HEK293 (cell line): Measurements from ENCODE around the gene AKAP6.

ENCODE experiments used
- CTCF ChIA-PET: fragments of 350-600 bp; formaldehyde crosslinking; extraction: SDS; loops from one replicate; lab custom pipeline; 2021; ENCODE audit warnings: antibody characterized with exemption; lab: Yijun Ruan, JAX
- POLR2A ChIA-PET: fragments of 300-600 bp; formaldehyde crosslinking; extraction: SDS; loops from one replicate; lab custom pipeline; 2020; ENCODE audit warnings: antibody characterized with exemption, inconsistent platforms; lab: Yijun Ruan, JAX
- H3K27ac ChIP-seq: fragments of 200-500 bp; sonication (Bioruptor generic); 2 replicates; pipeline ENCODE4 v1.5.1; 2014; ENCODE audit warnings: low read depth, low read length, control low read depth, inconsistent platforms; ENCODE audit errors: extremely low read depth
- H3K36me3 ChIP-seq, 2 experiments: fragments of 200-500 bp in 1 of 2; sonication (Bioruptor generic) in 1 of 2; 1 replicate in 1 of 2; 2 replicates in 1 of 2; pipeline ENCODE4 v1.5.1; 2014 to 2017; ENCODE audit warnings: inconsistent platforms in 2 of 2, low read length in 2 of 2; ENCODE audit not compliant: control insufficient read depth in 2 of 2, insufficient read depth in 1 of 2
- H3K4me1 ChIP-seq: fragments of 200-500 bp; sonication (Bioruptor generic); 2 replicates; pipeline ENCODE4 v1.5.1; 2014; ENCODE audit warnings: mild to moderate bottlenecking, low read length, inconsistent platforms; ENCODE audit not compliant: control insufficient read depth, insufficient read depth
- H3K4me3 ChIP-seq: 2 replicates; pipeline ENCODE4 v1.5.1; 2011; ENCODE audit warnings: low read depth, mild to moderate bottlenecking, control low read depth, low read length, moderate library complexity
- H3K9me3 ChIP-seq: fragments of 200-500 bp; sonication (Bioruptor generic); 2 replicates; pipeline ENCODE4 v1.5.1; 2014; ENCODE audit warnings: low read depth, low read length, inconsistent platforms; ENCODE audit not compliant: control insufficient read depth, insufficient read depth
- ATF2 ChIP-seq: fragments of 450-650 bp; formaldehyde crosslinking; IDR thresholded peaks from 2 replicates; pipeline ENCODE4 v1.5.1; 2016; ENCODE audit warnings: missing biosample characterization, missing genetic modification characterization, low read depth
- GFI1B ChIP-seq: fragments of 450-650 bp; formaldehyde crosslinking; IDR thresholded peaks from 2 replicates; pipeline ENCODE4 v1.5.1; 2016; ENCODE audit warnings: missing biosample characterization, missing genetic modification characterization
- HOXC10 ChIP-seq: sonication (generic); formaldehyde crosslinking; IDR thresholded peaks from 2 replicates; pipeline ENCODE4 v1.8.1; 2023; ENCODE audit warnings: mild to moderate bottlenecking, missing genetic modification reagents
- MYNN ChIP-seq: fragments of 450-650 bp; formaldehyde crosslinking; IDR thresholded peaks from 2 replicates; pipeline ENCODE4 v1.5.1; 2016; ENCODE audit warnings: missing biosample characterization, missing genetic modification characterization, borderline replicate concordance
- MZF1 ChIP-seq: fragments of 450-650 bp; formaldehyde crosslinking; IDR thresholded peaks from 2 replicates; pipeline ENCODE4 v1.5.1; 2017; ENCODE audit warnings: missing biosample characterization, missing genetic modification characterization, borderline replicate concordance
- PRDM1 ChIP-seq: fragments of 450-650 bp; formaldehyde crosslinking; IDR thresholded peaks from 2 replicates; pipeline ENCODE4; 2016; ENCODE audit warnings: missing biosample characterization, missing genetic modification characterization
- SETDB1 ChIP-seq: IDR thresholded peaks from one replicate; pipeline ENCODE4 v1.6.1; 2017; ENCODE audit warnings: mild to moderate bottlenecking, low read length, moderate library complexity, mixed read lengths; ENCODE audit not compliant: insufficient read length
- YY2 ChIP-seq: fragments of 450-650 bp; formaldehyde crosslinking; IDR thresholded peaks from 2 replicates; pipeline ENCODE4 v1.5.1; 2016; ENCODE audit warnings: missing biosample characterization, missing genetic modification characterization
- ZIC2 ChIP-seq: fragments of 450-650 bp; formaldehyde crosslinking; IDR thresholded peaks from 2 replicates; pipeline ENCODE4 v1.5.1; 2016; ENCODE audit warnings: missing biosample characterization, missing genetic modification characterization
- ZNF146 ChIP-seq: fragments of 450-650 bp; formaldehyde crosslinking; IDR thresholded peaks from 2 replicates; pipeline ENCODE4 v1.5.1; 2016; ENCODE audit warnings: missing biosample characterization, missing genetic modification characterization
- ZNF19 ChIP-seq: fragments of 450-650 bp; formaldehyde crosslinking; IDR thresholded peaks from 2 replicates; pipeline ENCODE4; 2016; ENCODE audit warnings: missing biosample characterization, missing genetic modification characterization, low read depth
- ZNF2 ChIP-seq: fragments of 450-650 bp; formaldehyde crosslinking; IDR thresholded peaks from 2 replicates; pipeline ENCODE4 v1.5.1; 2016; ENCODE audit warnings: missing biosample characterization, missing genetic modification characterization
- ZNF23 ChIP-seq: fragments of 450-650 bp; formaldehyde crosslinking; IDR thresholded peaks from 2 replicates; pipeline ENCODE4 v1.5.1; 2016; ENCODE audit warnings: missing biosample characterization, missing genetic modification characterization, borderline replicate concordance
- ZNF354C ChIP-seq: fragments of 450-650 bp; formaldehyde crosslinking; IDR thresholded peaks from 2 replicates; pipeline ENCODE4 v1.5.1; 2016; ENCODE audit warnings: missing biosample characterization, missing genetic modification characterization, low read depth, borderline replicate concordance
- ZNF391 ChIP-seq: fragments of 450-650 bp; formaldehyde crosslinking; IDR thresholded peaks from 2 replicates; pipeline ENCODE4 v1.5.1; 2016; ENCODE audit warnings: low read depth, missing biosample characterization, missing genetic modification characterization, borderline replicate concordance
- ZNF404 ChIP-seq: fragments of 450-650 bp; formaldehyde crosslinking; IDR thresholded peaks from 2 replicates; pipeline ENCODE4 v1.5.1; 2017; ENCODE audit warnings: missing biosample characterization, missing genetic modification characterization
- ZNF529 ChIP-seq: fragments of 450-650 bp; formaldehyde crosslinking; IDR thresholded peaks from 2 replicates; pipeline ENCODE4 v1.5.1; 2017; ENCODE audit warnings: missing genetic modification characterization, missing biosample characterization; ENCODE audit not compliant: insufficient replicate concordance
- ZNF555 ChIP-seq: fragments of 450-650 bp; formaldehyde crosslinking; conservative IDR thresholded peaks from 2 replicates; pipeline ENCODE4 v1.5.1; 2017; ENCODE audit warnings: missing biosample characterization, mild to moderate bottlenecking, missing genetic modification characterization, inconsistent platforms
- ZNF558 ChIP-seq: fragments of 450-650 bp; formaldehyde crosslinking; IDR thresholded peaks from 2 replicates; pipeline ENCODE4 v1.5.1; 2016; ENCODE audit warnings: missing biosample characterization, missing genetic modification characterization
- ZNF560 ChIP-seq: fragments of 450-650 bp; formaldehyde crosslinking; IDR thresholded peaks from 2 replicates; pipeline ENCODE4 v1.5.1; 2017; ENCODE audit warnings: missing biosample characterization, missing genetic modification characterization, borderline replicate concordance
- ZNF621 ChIP-seq: fragments of 450-650 bp; formaldehyde crosslinking; IDR thresholded peaks from 2 replicates; pipeline ENCODE4 v1.5.1; 2017; ENCODE audit warnings: missing biosample characterization, missing genetic modification characterization
- ZNF792 ChIP-seq: fragments of 450-650 bp; formaldehyde crosslinking; IDR thresholded peaks from 2 replicates; pipeline ENCODE4 v1.5.1; 2016; ENCODE audit warnings: missing biosample characterization, missing genetic modification characterization
- TF ChIP-seq, protein P1 (sequence below): fragments of 450-650 bp; IDR thresholded peaks from 2 replicates; pipeline ENCODE4 v1.5.1; 2018; ENCODE audit warnings: missing biosample characterization, missing genetic modification characterization

The AKAP6 gene

DNA sequence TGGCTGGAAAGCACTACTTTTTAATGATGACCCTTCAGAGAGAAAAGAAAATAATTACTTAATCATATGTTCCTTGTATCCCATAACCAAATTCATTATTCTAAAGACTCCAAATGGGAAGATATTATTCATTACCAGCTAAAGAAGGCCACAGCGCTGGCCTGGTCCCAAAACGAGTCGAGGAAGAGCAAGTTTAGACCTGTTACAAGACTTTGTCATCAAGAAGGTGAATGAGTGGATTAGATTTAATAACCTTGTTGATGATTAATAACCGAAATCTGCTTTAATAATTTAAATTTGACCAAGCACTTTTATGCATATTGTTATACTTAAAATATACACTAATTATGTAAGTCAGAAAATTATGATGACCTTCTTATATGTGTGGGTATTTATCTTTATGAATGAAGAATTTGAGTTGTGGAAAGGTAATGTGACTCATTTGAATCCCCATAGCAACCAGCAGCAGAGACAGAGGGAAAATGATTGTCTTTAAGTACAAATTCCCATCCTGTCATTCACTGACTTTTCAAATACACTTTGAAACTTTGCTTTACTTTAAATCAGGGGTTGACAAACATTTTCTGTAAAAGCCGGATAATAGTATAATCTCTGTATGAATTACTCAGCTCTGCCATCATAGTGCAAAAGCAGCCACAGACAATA lies 409.2 kb downstream of the AKAP6 start:
- TF ChIP-seq ZNF560 (tag by site-specific recombination), result no peak
- TF ChIP-seq ZNF621 (tag by site-specific recombination), result no peak
- no peak for TF ChIP-seq ZNF391
- TF ChIP-seq ZNF19 (tag by site-specific recombination), result no peak
- TF ChIP-seq SETDB1, result no peak
- TF ChIP-seq YY2 (tag by site-specific recombination), result no peak
- TF ChIP-seq ZIC2 (tag by site-specific recombination), result no peak
- TF ChIP-seq ZNF792 (tag by site-specific recombination), result no peak
- TF ChIP-seq ZNF23, result no peak
- TF ChIP-seq ZNF529, result no peak
- no peak for TF ChIP-seq MZF1 (tag by site-specific recombination)
- TF ChIP-seq ZNF404 (tag by site-specific recombination), result no peak
- no peak for TF ChIP-seq PRDM1 (tag by site-specific recombination)
- TF ChIP-seq ZNF555, result no peak
- TF ChIP-seq ZNF2 (tag by site-specific recombination), result no peak
- no peak for TF ChIP-seq ZNF354C (tag by site-specific recombination)
- no peak for TF ChIP-seq HOXC10 (CRISPR knock-in tag)
- TF ChIP-seq, protein P1, sequence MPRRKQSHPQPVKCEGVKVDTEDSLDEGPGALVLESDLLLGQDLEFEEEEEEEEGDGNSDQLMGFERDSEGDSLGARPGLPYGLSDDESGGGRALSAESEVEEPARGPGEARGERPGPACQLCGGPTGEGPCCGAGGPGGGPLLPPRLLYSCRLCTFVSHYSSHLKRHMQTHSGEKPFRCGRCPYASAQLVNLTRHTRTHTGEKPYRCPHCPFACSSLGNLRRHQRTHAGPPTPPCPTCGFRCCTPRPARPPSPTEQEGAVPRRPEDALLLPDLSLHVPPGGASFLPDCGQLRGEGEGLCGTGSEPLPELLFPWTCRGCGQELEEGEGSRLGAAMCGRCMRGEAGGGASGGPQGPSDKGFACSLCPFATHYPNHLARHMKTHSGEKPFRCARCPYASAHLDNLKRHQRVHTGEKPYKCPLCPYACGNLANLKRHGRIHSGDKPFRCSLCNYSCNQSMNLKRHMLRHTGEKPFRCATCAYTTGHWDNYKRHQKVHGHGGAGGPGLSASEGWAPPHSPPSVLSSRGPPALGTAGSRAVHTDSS (tag by site-specific recombination), result no peak
- TF ChIP-seq ATF2, result no peak
- H3K9me3 ChIP-seq, result no peaks in the 10 kb centered on the region
- ChIA-PET CTCF (no interaction called here), POLR2A (no interaction called here)
- H3K4me3 ChIP-seq, result no peak overlapping the region
- no peak overlapping the region for H3K27ac ChIP-seq
- H3K4me1 ChIP-seq, result no peaks in the 10 kb centered on the region
- no peaks in the 10 kb centered on the region for H3K36me3 ChIP-seq

DNA sequence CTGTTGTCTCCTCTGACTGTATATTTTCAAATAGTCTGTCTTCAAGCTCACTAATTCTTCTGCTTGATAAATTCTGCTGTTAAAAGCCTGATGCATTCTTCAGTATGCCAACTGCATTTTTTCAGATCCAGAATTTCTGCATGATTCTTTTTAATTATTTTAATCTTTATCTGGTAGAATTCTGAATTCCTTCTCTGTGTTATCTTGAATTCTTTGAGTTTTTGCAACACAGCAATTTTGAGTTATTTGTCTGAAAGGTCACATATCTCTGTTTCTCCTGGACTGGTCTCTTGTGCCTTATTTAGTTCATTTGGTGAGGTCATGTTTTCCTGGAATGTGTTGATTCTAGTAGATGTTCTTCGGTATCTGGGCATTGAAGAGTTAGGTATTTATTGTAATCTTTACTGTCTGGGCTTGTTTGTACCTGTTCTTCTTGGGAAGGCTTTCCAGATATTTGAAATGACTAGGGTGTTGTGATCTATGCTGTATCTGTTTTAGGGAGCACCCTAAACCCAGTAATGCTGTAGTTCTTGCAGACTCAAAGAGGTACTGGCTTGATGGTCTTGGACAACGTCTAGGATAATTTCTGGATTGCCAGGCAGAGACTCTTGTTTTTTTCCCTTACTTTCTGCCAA lies 415.8 kb downstream of the AKAP6 start:
- Histone ChIP-seq H3K4me3 (no peak overlapping the region), H3K27ac (no peak overlapping the region), H3K4me1 (no peaks in the 10 kb centered on the region), H3K36me3 (no peaks in the 10 kb centered on the region), H3K9me3 (no peaks in the 10 kb centered on the region)
- ChIA-PET POLR2A (no interaction called here), CTCF (no interaction called here)
- TF ChIP-seq ZNF146 (no peak), MYNN (tag by site-specific recombination) (no peak), ZNF558 (tag by site-specific recombination) (no peak), GFI1B (tag by site-specific recombination) (no peak)
